Peyer's patch (tissue), 4 donors: ENCODE data around the gene ANKRD28. TPM values are rescaled to one million over a fixed set of nuclear protein-coding genes. Genes with fewer than 3 reads are reported as not detected.
A peak's percentile ranks its signal among the peaks of the same experiment; 100 is the strongest.

Experiments
- DNase-seq, 3 donors: peaks; one replicate each; pipeline ENCODE4 v3.0.0-alpha.2; 2017 to 2019
- H3K27ac ChIP-seq, 4 donors: fragments of 200-600 bp; sonication (generic); one replicate each; pipeline ENCODE4 v1.5.1; 2016 to 2019
- H3K27me3 ChIP-seq, 2 donors: fragments of 200-600 bp; sonication (generic); one replicate each; pipeline ENCODE4 v1.5.1; 2019
- H3K36me3 ChIP-seq, 3 donors: fragments of 200-600 bp; sonication (generic); one replicate each; pipeline ENCODE4 v1.5.1; 2016 to 2019
- H3K4me1 ChIP-seq, 4 donors: fragments of 200-600 bp; sonication (generic); one replicate each; pipeline ENCODE4 v1.5.1; 2016 to 2019
- H3K4me3 ChIP-seq, 4 donors: fragments of 200-600 bp; sonication (generic); 1 replicate in 3 of 4; 2 replicates in 1 of 4; pipeline ENCODE4 v1.5.1; 2016 to 2019; ENCODE audit warnings: mild to moderate bottlenecking in 1 of 4
- H3K9me3 ChIP-seq, 4 donors: fragments of 200-600 bp; sonication (generic); one replicate each; pipeline ENCODE4 v1.5.1; 2016 to 2019; ENCODE audit warnings: mild to moderate bottlenecking in 1 of 4
- POLR2A ChIP-seq, 2 donors: fragments of 450-650 bp; IDR thresholded peaks; one replicate each; pipeline ENCODE4 v1.5.1; 2017; ENCODE audit warnings: antibody characterized with exemption in 2 of 2, mild to moderate bottlenecking in 2 of 2, moderate library complexity in 2 of 2
- total RNA-seq, 4 donors: library from RNA; depleted of rRNA; stranded (reverse); fragments of >200 nt; gene quantifications; one replicate each; pipeline ENCODE4 v1.1.0, GENCODE V29; 2016
- TF ChIP-seq, protein P1 (sequence below), 6 experiments: fragments of 450-650 bp in 4 of 6; fragments of 200-600 bp in 2 of 6; sonication (generic) in 1 of 6; IDR thresholded peaks; one replicate each; pipeline ENCODE4 v1.5.1; 2017 to 2019; ENCODE audit warnings: antibody characterized with exemption in 6 of 6, mild to moderate bottlenecking in 3 of 6, moderate library complexity in 1 of 6

Gene ANKRD28
- total RNA-seq, 4 donors from 2014 or later: 45.4 to 83.3 (median 46.4) TPM

DNA sequence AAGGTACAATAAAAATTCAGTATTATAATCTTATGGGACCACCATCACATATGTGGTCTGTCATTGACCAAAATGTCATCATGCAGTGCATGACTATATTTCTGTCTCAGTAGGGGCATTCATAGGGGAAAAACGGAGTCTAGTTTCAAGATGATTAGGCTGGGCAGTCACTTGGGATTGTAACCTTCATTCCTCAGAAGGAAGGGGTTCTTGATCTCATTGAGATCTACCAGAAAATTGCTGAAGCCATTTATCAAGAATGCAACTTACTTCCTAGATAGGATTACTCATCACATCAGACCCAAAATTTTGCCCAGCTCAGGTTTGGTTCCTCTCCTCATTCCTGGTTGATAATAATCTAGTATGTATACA, 158.9 kb downstream of the ANKRD28 start:
- H3K9me3 ChIP-seq: no peaks in the 10 kb centered on the region
- H3K27ac ChIP-seq: peak overlapping the region in 1 of 4 donors; percentile 68
- DNase-seq: no peak
- no peak overlapping the region for H3K4me3 ChIP-seq
- peaks cover 0 to 8% (median 0%) of the 10 kb centered on the region in 3 donors for H3K36me3 ChIP-seq
- no peak for TF ChIP-seq POLR2A (IDR thresholded peaks at IDR 0.05)
- TF ChIP-seq, protein P1, sequence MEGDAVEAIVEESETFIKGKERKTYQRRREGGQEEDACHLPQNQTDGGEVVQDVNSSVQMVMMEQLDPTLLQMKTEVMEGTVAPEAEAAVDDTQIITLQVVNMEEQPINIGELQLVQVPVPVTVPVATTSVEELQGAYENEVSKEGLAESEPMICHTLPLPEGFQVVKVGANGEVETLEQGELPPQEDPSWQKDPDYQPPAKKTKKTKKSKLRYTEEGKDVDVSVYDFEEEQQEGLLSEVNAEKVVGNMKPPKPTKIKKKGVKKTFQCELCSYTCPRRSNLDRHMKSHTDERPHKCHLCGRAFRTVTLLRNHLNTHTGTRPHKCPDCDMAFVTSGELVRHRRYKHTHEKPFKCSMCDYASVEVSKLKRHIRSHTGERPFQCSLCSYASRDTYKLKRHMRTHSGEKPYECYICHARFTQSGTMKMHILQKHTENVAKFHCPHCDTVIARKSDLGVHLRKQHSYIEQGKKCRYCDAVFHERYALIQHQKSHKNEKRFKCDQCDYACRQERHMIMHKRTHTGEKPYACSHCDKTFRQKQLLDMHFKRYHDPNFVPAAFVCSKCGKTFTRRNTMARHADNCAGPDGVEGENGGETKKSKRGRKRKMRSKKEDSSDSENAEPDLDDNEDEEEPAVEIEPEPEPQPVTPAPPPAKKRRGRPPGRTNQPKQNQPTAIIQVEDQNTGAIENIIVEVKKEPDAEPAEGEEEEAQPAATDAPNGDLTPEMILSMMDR (IDR thresholded peaks at IDR 0.05): no peak
- H3K27me3 ChIP-seq: no peaks in the 10 kb centered on the region
- peaks cover 0 to 7% (median 0%) of the 10 kb centered on the region in 4 donors for H3K4me1 ChIP-seq

DNA sequence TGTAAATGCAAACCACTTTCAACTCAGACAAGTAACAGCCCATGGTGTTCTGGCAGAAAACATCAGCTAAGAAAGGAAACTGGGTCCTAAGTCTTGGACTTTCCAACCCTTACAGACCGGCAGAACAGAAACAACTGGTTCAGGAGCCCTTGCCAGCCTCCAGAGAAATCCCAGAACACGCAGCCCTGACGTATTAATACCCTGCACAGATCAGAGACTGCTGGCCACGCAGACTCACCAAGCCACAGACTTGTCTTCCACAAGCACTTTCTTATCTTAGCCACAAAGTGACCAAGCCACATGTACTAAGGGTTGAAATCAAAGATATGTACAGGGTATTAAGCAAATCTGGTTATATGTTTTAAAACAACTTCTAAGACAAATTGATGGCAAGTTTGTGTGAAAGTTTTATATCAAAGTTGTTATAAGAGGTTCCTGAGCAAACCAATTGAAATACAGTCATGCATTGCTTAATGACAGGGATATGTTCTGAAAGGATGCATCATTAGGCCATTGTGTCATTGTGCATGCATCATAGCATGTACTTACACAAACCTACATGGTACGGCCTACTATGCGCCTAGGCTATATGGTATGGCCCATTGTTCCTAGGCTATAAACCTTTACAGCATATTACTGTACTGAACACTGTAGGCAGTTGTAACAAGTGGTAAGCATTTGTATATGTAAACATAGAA, 159.4 kb downstream of the ANKRD28 start:
- peak overlapping the region in 1 of 4 donors; percentile 68 for H3K27ac ChIP-seq
- no peaks in the 10 kb centered on the region for H3K27me3 ChIP-seq
- H3K4me3 ChIP-seq: no peak overlapping the region
- H3K36me3 ChIP-seq: peaks cover 0 to 8% (median 0%) of the 10 kb centered on the region in 3 donors
- peaks cover 0 to 7% (median 0%) of the 10 kb centered on the region in 4 donors for H3K4me1 ChIP-seq
- no peak for DNase-seq
- no peaks in the 10 kb centered on the region for H3K9me3 ChIP-seq
- no peak for TF ChIP-seq POLR2A (IDR thresholded peaks at IDR 0.05)
- TF ChIP-seq, protein P1 (IDR thresholded peaks at IDR 0.05): no peak

GRCh38 chr3:15637131-15637951, 160.4 kb downstream of the ANKRD28 start:
- Histone ChIP-seq H3K4me1 (peaks cover 0 to 7% (median 0%) of the 10 kb centered on the region in 4 donors), H3K27ac (peak overlapping the region in 1 of 4 donors; percentile 68), H3K9me3 (no peaks in the 10 kb centered on the region), H3K36me3 (peaks cover 0 to 6% (median 0%) of the 10 kb centered on the region in 3 donors), H3K4me3 (no peak overlapping the region), H3K27me3 (no peaks in the 10 kb centered on the region)
- no peak for DNase-seq
- TF ChIP-seq POLR2A (IDR thresholded peaks at IDR 0.05): no peak
- TF ChIP-seq, protein P1 (IDR thresholded peaks at IDR 0.05): no peak

- H3K9me3 ChIP-seq: no peaks in the 10 kb centered on the region
- peak overlapping the region in 1 of 4 donors; percentile 7 for H3K4me3 ChIP-seq
- no peak for TF ChIP-seq POLR2A (IDR thresholded peaks at IDR 0.05)
- TF ChIP-seq, protein P1 (IDR thresholded peaks at IDR 0.05): no peak
- no peaks in the 10 kb centered on the region for H3K36me3 ChIP-seq
- H3K27me3 ChIP-seq: no peaks in the 10 kb centered on the region
- H3K27ac ChIP-seq: peak overlapping the region in 3 of 4 donors; percentile 7 to 68 (median 27)
- peaks cover 0 to 7% (median 0%) of the 10 kb centered on the region in 4 donors for H3K4me1 ChIP-seq
- peak in 1 of 3 donors; percentile 52 for DNase-seq
Observed at GRCh38 chr3:15636028-15636709, 161.6 kb downstream of the ANKRD28 start.

GRCh38 chr3:15635121-15635661, 162.6 kb downstream of the ANKRD28 start:
- TF ChIP-seq, protein P1 (IDR thresholded peaks at IDR 0.05): no peak
- no peak for TF ChIP-seq POLR2A (IDR thresholded peaks at IDR 0.05)
- H3K4me1 ChIP-seq: peaks cover 0 to 17% (median 0%) of the 10 kb centered on the region in 4 donors
- H3K27me3 ChIP-seq: no peaks in the 10 kb centered on the region
- peak overlapping the region in 2 of 4 donors; percentile 7 to 68 for H3K27ac ChIP-seq
- no peaks in the 10 kb centered on the region for H3K9me3 ChIP-seq
- H3K36me3 ChIP-seq: no peaks in the 10 kb centered on the region
- no peak for DNase-seq
- H3K4me3 ChIP-seq: no peak overlapping the region
